Panc1 (cell line): ENCODE measurements around the gene DGCR2. TPM values are rescaled to one million over a fixed set of nuclear protein-coding genes. Genes with fewer than 3 reads are reported as not detected.

Experiments
- ATAC-seq: fragments of 200-7000 bp; cut with Tn5 transposase; 2 replicates; pipeline ENCODE4 v1.9.1; 2020; ENCODE audit warnings: mild to moderate bottlenecking, moderate library complexity
- BruUV-seq: library from RNA; stranded (reverse); fragments of 400-500 nt; replicated peaks from 2 replicates; lab custom pipeline; 2021; lab: Mats Ljungman, UMichigan
- CTCF ChIA-PET: fragments of 300-600 bp; sonication (Branson Sonifier 250); formaldehyde crosslinking; loops from one replicate; lab custom pipeline; 2022; ENCODE audit warnings: antibody characterized with exemption; lab: Charles Lee
- POLR2A ChIA-PET: fragments of 300-600 bp; sonication (Branson Sonifier 250); formaldehyde crosslinking; loops from one replicate; lab custom pipeline; 2022; ENCODE audit warnings: antibody characterized with exemption; lab: Charles Lee
- DNase-seq: peaks from one replicate; pipeline ENCODE4 v3.0.0-alpha.2; 2010; ENCODE audit warnings: low read depth, low spot score
- H3K27ac ChIP-seq: 2 replicates; pipeline ENCODE4 v1.5.1; 2011; ENCODE audit warnings: mild to moderate bottlenecking, low read length, inconsistent platforms
- H3K27me3 ChIP-seq: fragments of 200-500 bp; sonication (Bioruptor generic); 2 replicates; pipeline ENCODE4 v1.6.0; 2014; ENCODE audit warnings: low read length, inconsistent platforms; ENCODE audit not compliant: control insufficient read depth, insufficient read depth
- H3K36me3 ChIP-seq: fragments of 200-500 bp; sonication (Bioruptor generic); 2 replicates; pipeline ENCODE4 v1.5.1; 2014; ENCODE audit warnings: inconsistent platforms, mild to moderate bottlenecking, low read length, moderate library complexity; ENCODE audit not compliant: control insufficient read depth, insufficient read depth
- H3K4me1 ChIP-seq: 2 replicates; pipeline ENCODE4 v1.5.1; 2011; ENCODE audit warnings: inconsistent platforms, mild to moderate bottlenecking, low read length, moderate library complexity; ENCODE audit not compliant: control insufficient read depth, insufficient read depth
- H3K4me3 ChIP-seq, 2 experiments: 2 replicates each; pipeline ENCODE4 v1.5.1; 2011 to 2012; ENCODE audit warnings: low read depth in 2 of 2, low read length in 2 of 2, mild to moderate bottlenecking in 2 of 2, inconsistent platforms in 1 of 2, moderate library complexity in 1 of 2
- H3K9me3 ChIP-seq: fragments of 200-500 bp; sonication (Bioruptor generic); 2 replicates; pipeline ENCODE4 v1.5.1; 2014; ENCODE audit warnings: low read depth, mild to moderate bottlenecking, inconsistent platforms, low read length, moderate library complexity; ENCODE audit not compliant: control insufficient read depth, insufficient read depth
- CTCF ChIP-seq: fragments of 450-650 bp; IDR thresholded peaks from 2 replicates; pipeline ENCODE4 v1.5.1; 2017; ENCODE audit warnings: mild to moderate bottlenecking
- POLR2AphosphoS5 ChIP-seq: IDR thresholded peaks from 2 replicates; pipeline ENCODE4 v1.6.1; 2012; ENCODE audit warnings: mild to moderate bottlenecking, low read depth, low read length, moderate library complexity
- SIN3A ChIP-seq: IDR thresholded peaks from 2 replicates; pipeline ENCODE4 v1.6.1; 2012; ENCODE audit warnings: low read depth, mild to moderate bottlenecking, low read length, moderate library complexity, borderline replicate concordance; ENCODE audit not compliant: insufficient read depth
- TCF7L2 ChIP-seq: IDR thresholded peaks from 2 replicates; pipeline ENCODE4 v1.6.1; 2011; ENCODE audit warnings: mild to moderate bottlenecking, low read depth, low read length, inconsistent platforms
- in situ Hi-C: cut with HindIII; loops from 2 replicates; pipeline ENCODE4 v1.10.0; 2016; ENCODE audit warnings: low sequenced_read_pairs, low pct_unique_long_range_greater_than_20kb
- intact Hi-C: fragments of 100-400 bp; cut with micrococcal nuclease; formaldehyde crosslinking; loops from one replicate; pipeline ENCODE4 v1.10.0; 2022; ENCODE audit not compliant: unreplicated experiment
- total RNA-seq: library from RNA; stranded (reverse); gene quantifications from one replicate; pipeline ENCODE4 v1.2.1, GENCODE V29; 2021; ENCODE audit not compliant: unreplicated experiment
- TF ChIP-seq, protein P1 (sequence below), 2 experiments: IDR thresholded peaks; 2 replicates each; pipeline ENCODE4 v1.6.1; 2011 to 2012; ENCODE audit warnings: low read depth in 2 of 2, control low read depth in 1 of 2, low read length in 1 of 2, mild to moderate bottlenecking in 1 of 2, moderate library complexity in 1 of 2; ENCODE audit not compliant: insufficient read depth in 1 of 2

DGCR2 gene
- total RNA-seq, 1 experiment from 2014 or later = 35.1 TPM

DNA sequence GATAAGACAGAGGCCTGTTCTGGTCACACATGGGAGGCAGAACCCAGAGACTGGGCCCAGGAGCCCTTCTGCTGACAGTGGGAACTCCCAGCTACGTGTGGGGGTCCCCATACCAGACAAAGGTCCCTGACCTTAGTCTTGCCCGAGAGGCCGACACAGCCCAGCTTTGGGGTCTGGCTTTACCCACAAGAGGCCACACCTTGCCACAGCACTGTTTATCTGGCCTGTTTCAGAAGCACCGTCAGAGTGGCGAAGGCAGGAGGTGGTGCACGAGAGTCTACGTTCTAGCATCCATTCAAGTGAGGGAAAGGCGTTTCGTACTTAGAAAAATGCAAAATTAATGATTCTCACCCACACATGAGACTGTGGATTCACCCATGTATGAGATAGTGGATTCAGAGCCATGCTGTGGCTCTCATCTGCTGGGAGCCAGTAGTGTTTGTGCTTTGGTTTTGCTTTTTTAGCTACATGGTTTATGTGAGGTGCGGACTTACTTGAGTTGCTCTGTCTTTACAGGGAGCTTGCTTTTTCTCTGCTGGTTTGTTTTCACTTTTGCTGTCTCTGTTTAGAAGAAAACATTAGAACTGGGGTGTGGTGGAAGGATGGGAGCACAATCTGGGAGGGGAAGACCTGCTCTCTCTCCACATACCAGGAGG, 129.5 kb downstream of the DGCR2 start:
- ChIA-PET POLR2A (no interaction called here), CTCF (no interaction called here)
- Histone ChIP-seq H3K4me3 (no peak overlapping the region), H3K36me3 (no peaks in the 10 kb centered on the region), H3K27ac (no peak overlapping the region), H3K9me3 (no peaks in the 10 kb centered on the region), H3K4me1 (no peaks in the 10 kb centered on the region), H3K27me3 (no peaks in the 10 kb centered on the region)
- BruUV-seq = no TSS peak
- in situ Hi-C loops = no loop called here
- ATAC-seq = no peak
- intact Hi-C loops = no loop called here
- no peak for DNase-seq
- TF ChIP-seq POLR2AphosphoS5 (no peak), TCF7L2 (no peak), SIN3A (no peak), CTCF (no peak)
- TF ChIP-seq, protein P1, sequence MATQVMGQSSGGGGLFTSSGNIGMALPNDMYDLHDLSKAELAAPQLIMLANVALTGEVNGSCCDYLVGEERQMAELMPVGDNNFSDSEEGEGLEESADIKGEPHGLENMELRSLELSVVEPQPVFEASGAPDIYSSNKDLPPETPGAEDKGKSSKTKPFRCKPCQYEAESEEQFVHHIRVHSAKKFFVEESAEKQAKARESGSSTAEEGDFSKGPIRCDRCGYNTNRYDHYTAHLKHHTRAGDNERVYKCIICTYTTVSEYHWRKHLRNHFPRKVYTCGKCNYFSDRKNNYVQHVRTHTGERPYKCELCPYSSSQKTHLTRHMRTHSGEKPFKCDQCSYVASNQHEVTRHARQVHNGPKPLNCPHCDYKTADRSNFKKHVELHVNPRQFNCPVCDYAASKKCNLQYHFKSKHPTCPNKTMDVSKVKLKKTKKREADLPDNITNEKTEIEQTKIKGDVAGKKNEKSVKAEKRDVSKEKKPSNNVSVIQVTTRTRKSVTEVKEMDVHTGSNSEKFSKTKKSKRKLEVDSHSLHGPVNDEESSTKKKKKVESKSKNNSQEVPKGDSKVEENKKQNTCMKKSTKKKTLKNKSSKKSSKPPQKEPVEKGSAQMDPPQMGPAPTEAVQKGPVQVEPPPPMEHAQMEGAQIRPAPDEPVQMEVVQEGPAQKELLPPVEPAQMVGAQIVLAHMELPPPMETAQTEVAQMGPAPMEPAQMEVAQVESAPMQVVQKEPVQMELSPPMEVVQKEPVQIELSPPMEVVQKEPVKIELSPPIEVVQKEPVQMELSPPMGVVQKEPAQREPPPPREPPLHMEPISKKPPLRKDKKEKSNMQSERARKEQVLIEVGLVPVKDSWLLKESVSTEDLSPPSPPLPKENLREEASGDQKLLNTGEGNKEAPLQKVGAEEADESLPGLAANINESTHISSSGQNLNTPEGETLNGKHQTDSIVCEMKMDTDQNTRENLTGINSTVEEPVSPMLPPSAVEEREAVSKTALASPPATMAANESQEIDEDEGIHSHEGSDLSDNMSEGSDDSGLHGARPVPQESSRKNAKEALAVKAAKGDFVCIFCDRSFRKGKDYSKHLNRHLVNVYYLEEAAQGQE (IDR thresholded peaks at IDR 0.05; ENCODE audit: insufficient read depth in 1 of 2, low read depth in 2 of 2, low read length in 1 of 2) = no peak

DNA sequence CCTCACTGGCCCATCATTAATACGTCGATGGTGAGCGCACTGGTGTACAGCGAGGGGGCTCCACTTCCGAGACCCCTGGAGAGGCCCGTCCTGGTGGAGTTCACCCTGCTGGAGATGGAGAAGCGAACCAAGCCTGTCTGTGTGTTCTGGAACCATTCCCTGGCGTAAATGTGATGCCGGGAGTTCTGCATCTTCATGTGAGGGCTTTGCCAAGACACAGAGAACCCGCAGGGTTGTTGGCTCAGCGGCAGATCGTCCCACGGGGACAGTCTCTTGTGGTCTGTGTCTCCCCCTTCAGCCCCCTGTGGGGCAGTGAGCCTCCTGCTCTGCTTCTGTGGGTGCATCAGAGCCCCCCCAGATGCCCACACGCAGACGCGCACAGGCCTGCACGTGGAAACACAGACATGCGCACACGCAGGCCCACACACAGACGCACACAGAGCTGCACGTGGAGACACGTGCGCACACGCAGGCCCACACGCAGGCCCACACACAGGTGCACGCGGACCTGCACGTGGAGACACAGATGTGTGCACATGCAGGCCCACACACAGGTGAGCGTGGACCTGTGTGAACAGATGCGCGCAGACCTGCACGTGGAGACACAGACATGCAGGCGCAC, 130.3 kb downstream of the DGCR2 start:
- in situ Hi-C loops (no loop called here), intact Hi-C loops (no loop called here)
- TF ChIP-seq SIN3A (no peak), CTCF (no peak), TCF7L2 (no peak), POLR2AphosphoS5 (no peak)
- TF ChIP-seq, protein P1 (IDR thresholded peaks at IDR 0.05; ENCODE audit: insufficient read depth in 1 of 2, low read depth in 2 of 2, low read length in 1 of 2) = no peak
- no peaks in the 10 kb centered on the region for H3K9me3 ChIP-seq
- no peak overlapping the region for H3K27ac ChIP-seq
- ATAC-seq (no peak), DNase-seq (no peak)
- ChIA-PET CTCF (no interaction called here), POLR2A (no interaction called here)
- no peak overlapping the region for H3K4me3 ChIP-seq
- no TSS peak for BruUV-seq
- H3K4me1 ChIP-seq = no peaks in the 10 kb centered on the region
- H3K36me3 ChIP-seq = no peaks in the 10 kb centered on the region
- H3K27me3 ChIP-seq = no peaks in the 10 kb centered on the region
